Measurements from ENCODE around the gene PKNOX2. TPM values are rescaled to one million over a fixed set of nuclear protein-coding genes. Genes with fewer than 3 reads are reported as not detected.

PKNOX2 gene
- total RNA-seq, 4 donors from 2014 or later = 0.40 to 5.9 (median 1.1) TPM; not detected in 1

DNA sequence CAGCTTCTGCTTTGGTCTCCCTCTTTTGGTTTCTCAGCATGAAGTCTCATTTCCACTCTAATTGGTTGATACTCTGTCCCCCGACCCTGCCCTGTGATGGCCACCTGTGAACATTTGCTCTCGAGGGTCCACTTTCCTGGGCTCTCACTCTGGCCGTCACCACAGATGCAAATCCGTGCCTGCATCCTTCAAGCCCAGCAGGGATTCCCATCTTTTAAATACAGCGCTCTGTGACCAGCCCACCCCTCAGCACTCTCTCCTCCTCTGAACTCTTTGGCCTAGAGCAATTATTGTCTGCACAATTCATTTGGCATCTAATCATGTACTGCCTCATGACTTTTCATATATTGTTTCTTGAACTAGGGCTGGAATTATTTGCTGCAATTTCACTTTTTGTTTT lies 26.0 kb downstream of the PKNOX2 start:
- WGBS, 2 donors = 64 to 71% methylated on average over 5 of the region's 5 CpGs
- Histone ChIP-seq H3K27me3 (peaks cover 0 to 11% (median 0%) of the 10 kb centered on the region in 4 donors), H3K36me3 (no peaks in the 10 kb centered on the region), H3K4me1 (no peaks in the 10 kb centered on the region), H3K9me3 (peaks cover 0 to 7% (median 0%) of the 10 kb centered on the region in 3 donors), H3K27ac (no peak overlapping the region), H3K4me3 (no peak overlapping the region)
- TF ChIP-seq POLR2A (IDR thresholded peaks at IDR 0.05) (no peak), CTCF (IDR thresholded peaks at IDR 0.05) (no peak)
- no peak for DNase-seq
- intact Hi-C loops (cut with DNase I) = no loop called here

DNA sequence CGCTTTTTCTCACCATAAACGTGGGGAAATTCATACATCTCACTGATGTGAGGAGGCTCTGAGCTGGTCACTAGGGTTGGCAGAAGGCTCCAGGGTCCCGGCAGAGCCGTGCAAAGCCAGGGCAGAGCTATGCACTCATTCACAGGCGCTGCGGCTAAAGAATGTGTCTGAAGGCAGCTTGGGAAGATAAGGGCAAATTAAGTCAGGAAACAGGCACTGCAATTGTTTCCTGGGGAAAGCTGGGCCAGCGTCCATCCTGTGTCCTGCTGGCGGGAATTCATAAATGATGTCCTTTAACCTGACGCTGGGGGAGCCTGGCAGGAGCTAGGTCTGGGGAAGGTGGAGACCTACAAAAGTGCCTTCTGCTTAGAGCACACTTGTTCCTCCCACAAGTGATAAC lies 27.6 kb downstream of the PKNOX2 start:
- H3K36me3 ChIP-seq = no peaks in the 10 kb centered on the region
- DNase-seq = no peak
- 38 to 46% methylated on average over 6 to 8 of the region's 9 CpGs for whole genome bisulfite sequencing, 2 donors
- no peaks in the 10 kb centered on the region for H3K9me3 ChIP-seq
- no peaks in the 10 kb centered on the region for H3K4me1 ChIP-seq
- intact Hi-C loops (cut with DNase I) = no loop called here
- peaks cover 0 to 11% (median 0%) of the 10 kb centered on the region in 4 donors for H3K27me3 ChIP-seq
- no peak for TF ChIP-seq CTCF (IDR thresholded peaks at IDR 0.05)
- no peak for TF ChIP-seq POLR2A (IDR thresholded peaks at IDR 0.05)
- H3K27ac ChIP-seq = no peak overlapping the region
- H3K4me3 ChIP-seq = no peak overlapping the region

GRCh38 chr11:125192717-125193415 lies 28.3 kb downstream of the PKNOX2 start:
- H3K4me3 ChIP-seq = no peak overlapping the region
- H3K4me1 ChIP-seq = no peaks in the 10 kb centered on the region
- no peaks in the 10 kb centered on the region for H3K9me3 ChIP-seq
- WGBS, 2 donors = 63 to 71% methylated on average over 7 to 8 of the region's 11 CpGs
- no peaks in the 10 kb centered on the region for H3K36me3 ChIP-seq
- intact Hi-C loops (cut with DNase I) = no loop called here
- no peak for TF ChIP-seq CTCF (IDR thresholded peaks at IDR 0.05)
- no peak for TF ChIP-seq POLR2A (IDR thresholded peaks at IDR 0.05)
- DNase-seq = no peak
- no peak overlapping the region for H3K27ac ChIP-seq
- peaks cover 0 to 11% (median 0%) of the 10 kb centered on the region in 4 donors for H3K27me3 ChIP-seq

- Histone ChIP-seq H3K9me3 (no peaks in the 10 kb centered on the region), H3K27ac (no peak overlapping the region), H3K4me3 (no peak overlapping the region), H3K27me3 (peaks cover 0 to 11% (median 0%) of the 10 kb centered on the region in 4 donors), H3K4me1 (no peaks in the 10 kb centered on the region), H3K36me3 (no peaks in the 10 kb centered on the region)
- WGBS, 2 donors = 90 to 94% methylated on average over 3 of the region's 4 CpGs
- no peak for DNase-seq
- intact Hi-C loops (cut with DNase I) = no loop called here
- no peak for TF ChIP-seq POLR2A (IDR thresholded peaks at IDR 0.05)
- no peak for TF ChIP-seq CTCF (IDR thresholded peaks at IDR 0.05)
Observed at GRCh38 chr11:125193416-125193726, 28.8 kb downstream of the PKNOX2 start.

GRCh38 chr11:125193841-125194240 lies 29.3 kb downstream of the PKNOX2 start:
- 86 to 96% methylated on average over 5 to 7 of the region's 7 CpGs for WGBS, 2 donors
- no peak for DNase-seq
- Histone ChIP-seq H3K27ac (no peak overlapping the region), H3K4me1 (no peaks in the 10 kb centered on the region), H3K9me3 (no peaks in the 10 kb centered on the region), H3K36me3 (no peaks in the 10 kb centered on the region), H3K4me3 (no peak overlapping the region), H3K27me3 (peaks cover 0 to 11% (median 0%) of the 10 kb centered on the region in 4 donors)
- TF ChIP-seq POLR2A (IDR thresholded peaks at IDR 0.05) = no peak
- TF ChIP-seq CTCF (IDR thresholded peaks at IDR 0.05) = no peak
- intact Hi-C loops (cut with DNase I) = no loop called here

Measured in esophagus squamous epithelium (tissue), 5 donors.